ENCODE measurements around the gene FNTB. TPM values are rescaled to one million over a fixed set of nuclear protein-coding genes. Genes with fewer than 3 reads are reported as not detected.

FNTB gene
- total RNA-seq, 1 donor from 2014 or later: 6.8 TPM

DNA sequence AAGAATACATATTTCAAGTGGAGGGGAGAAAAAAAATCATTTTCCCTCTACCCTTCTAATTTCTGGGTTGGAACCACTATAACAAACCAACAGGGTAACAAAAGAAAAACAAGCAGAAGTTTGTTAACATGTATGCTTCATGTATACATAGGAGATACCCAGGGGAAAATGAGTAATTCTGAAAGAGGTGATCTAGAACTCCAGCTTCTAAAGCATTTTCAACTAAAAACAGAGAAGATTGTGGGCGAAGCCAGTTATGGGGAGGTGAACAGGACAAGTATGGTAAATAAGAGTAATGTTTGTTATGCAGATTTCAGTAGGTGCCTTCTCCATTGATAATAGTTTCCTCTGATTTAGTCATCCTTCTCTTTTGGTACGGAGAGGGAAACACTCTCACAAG lies 16.7 kb downstream of the FNTB start:
- no peak overlapping the region for H3K4me3 ChIP-seq (ENCODE audit: low read depth, low read length)
- TF ChIP-seq, protein P1, sequence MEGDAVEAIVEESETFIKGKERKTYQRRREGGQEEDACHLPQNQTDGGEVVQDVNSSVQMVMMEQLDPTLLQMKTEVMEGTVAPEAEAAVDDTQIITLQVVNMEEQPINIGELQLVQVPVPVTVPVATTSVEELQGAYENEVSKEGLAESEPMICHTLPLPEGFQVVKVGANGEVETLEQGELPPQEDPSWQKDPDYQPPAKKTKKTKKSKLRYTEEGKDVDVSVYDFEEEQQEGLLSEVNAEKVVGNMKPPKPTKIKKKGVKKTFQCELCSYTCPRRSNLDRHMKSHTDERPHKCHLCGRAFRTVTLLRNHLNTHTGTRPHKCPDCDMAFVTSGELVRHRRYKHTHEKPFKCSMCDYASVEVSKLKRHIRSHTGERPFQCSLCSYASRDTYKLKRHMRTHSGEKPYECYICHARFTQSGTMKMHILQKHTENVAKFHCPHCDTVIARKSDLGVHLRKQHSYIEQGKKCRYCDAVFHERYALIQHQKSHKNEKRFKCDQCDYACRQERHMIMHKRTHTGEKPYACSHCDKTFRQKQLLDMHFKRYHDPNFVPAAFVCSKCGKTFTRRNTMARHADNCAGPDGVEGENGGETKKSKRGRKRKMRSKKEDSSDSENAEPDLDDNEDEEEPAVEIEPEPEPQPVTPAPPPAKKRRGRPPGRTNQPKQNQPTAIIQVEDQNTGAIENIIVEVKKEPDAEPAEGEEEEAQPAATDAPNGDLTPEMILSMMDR (IDR thresholded peaks at IDR 0.05; ENCODE audit: insufficient read depth, low read length, severe bottlenecking): no peak
- DNase-seq (ENCODE audit: low read depth) (no peak), FAIRE-seq (no peak)
- H3K27me3 ChIP-seq (ENCODE audit: control insufficient read depth, insufficient read depth, low read length): no peaks in the 10 kb centered on the region
- no peaks in the 10 kb centered on the region for H3K36me3 ChIP-seq (ENCODE audit: control insufficient read depth, insufficient read depth, low read length)

DNA sequence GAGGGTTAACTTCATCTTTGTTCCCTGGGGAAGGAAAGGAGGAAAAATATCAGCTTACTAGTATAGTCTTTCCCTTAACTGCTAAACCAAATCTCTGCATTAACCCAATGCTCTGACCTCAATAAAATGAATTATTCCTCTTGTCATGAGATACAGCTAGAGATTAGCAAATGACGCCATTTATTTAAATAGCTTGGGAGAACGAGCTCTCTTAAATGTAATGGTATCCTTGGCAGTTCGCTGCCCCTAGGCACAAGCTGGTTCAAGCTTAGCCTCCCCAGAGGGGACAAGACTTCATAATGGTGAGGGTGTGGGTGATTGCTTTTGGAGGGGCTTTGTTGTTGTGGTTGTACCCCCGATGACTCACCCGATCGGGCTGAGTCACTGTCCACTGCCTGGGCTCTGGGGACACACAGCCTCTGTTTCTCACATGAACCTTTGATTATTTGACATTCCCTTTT lies 19.6 kb downstream of the FNTB start:
- TF ChIP-seq, protein P1 (IDR thresholded peaks at IDR 0.05; ENCODE audit: insufficient read depth, low read length, severe bottlenecking): no peak
- DNase-seq (ENCODE audit: low read depth) (no peak), FAIRE-seq (no peak)

GRCh38 chr14:65007202-65007601 lies 20.5 kb downstream of the FNTB start:
- TF ChIP-seq, protein P1 (IDR thresholded peaks at IDR 0.05; ENCODE audit: insufficient read depth, low read length, severe bottlenecking): no peak
- DNase-seq (ENCODE audit: low read depth) (no peak), FAIRE-seq (no peak)
- H3K4me3 ChIP-seq (ENCODE audit: low read depth, low read length): no peak overlapping the region
- H3K36me3 ChIP-seq (ENCODE audit: control insufficient read depth, insufficient read depth, low read length): peaks cover 6% of the 10 kb centered on the region
- H3K27me3 ChIP-seq (ENCODE audit: control insufficient read depth, insufficient read depth, low read length): no peaks in the 10 kb centered on the region

More for the DNA sequence above, 19.6 kb downstream of the FNTB start:
- H3K27me3 ChIP-seq (ENCODE audit: control insufficient read depth, insufficient read depth, low read length): no peaks in the 10 kb centered on the region
- peaks cover 6% of the 10 kb centered on the region for H3K36me3 ChIP-seq (ENCODE audit: control insufficient read depth, insufficient read depth, low read length)
- no peak overlapping the region for H3K4me3 ChIP-seq (ENCODE audit: low read depth, low read length)

DNA sequence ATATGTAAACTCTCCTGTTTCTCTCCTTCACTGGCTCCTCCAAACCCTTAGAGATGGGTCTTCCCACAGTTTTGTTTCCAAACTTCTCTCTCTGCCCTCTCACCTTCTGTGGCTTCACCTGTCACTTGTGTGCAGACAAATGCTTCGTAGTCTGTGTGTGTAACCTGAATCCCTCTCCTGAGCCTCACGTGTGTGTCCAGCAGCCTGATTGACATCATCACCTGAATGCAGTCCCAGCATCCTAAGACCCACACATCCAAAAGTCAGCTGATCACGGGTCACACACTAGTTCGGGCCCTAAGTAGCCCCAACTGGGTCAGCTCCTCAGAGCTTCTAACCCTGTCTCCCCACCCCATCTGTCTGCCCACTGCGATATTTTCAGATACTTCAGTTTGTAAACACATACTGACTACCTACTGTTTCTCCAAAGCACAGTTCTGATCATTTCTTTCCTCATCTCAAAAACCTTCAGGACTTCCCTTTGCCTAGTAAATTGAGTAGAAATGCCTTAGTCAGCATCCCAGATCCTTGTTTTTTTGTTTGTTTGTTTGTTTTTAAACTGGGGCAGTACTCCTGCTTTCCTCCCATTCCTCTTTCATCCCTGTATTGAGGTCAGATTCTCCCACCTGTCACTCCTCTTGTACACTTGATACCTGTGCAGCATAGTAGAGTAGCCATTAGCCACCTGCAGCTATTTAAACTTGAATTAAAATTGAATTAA lies 23.7 kb downstream of the FNTB start:
- peaks cover 6% of the 10 kb centered on the region for H3K36me3 ChIP-seq (ENCODE audit: control insufficient read depth, insufficient read depth, low read length)
- no peak overlapping the region for H3K4me3 ChIP-seq (ENCODE audit: low read depth, low read length)
- DNase-seq (ENCODE audit: low read depth) (no peak), FAIRE-seq (peak; percentile 86)
- TF ChIP-seq, protein P1 (IDR thresholded peaks at IDR 0.05; ENCODE audit: insufficient read depth, low read length, severe bottlenecking): no peak
- no peaks in the 10 kb centered on the region for H3K27me3 ChIP-seq (ENCODE audit: control insufficient read depth, insufficient read depth, low read length)

GRCh38 chr14:65011538-65011937 lies 24.8 kb downstream of the FNTB start:
- peaks cover 8% of the 10 kb centered on the region for H3K36me3 ChIP-seq (ENCODE audit: control insufficient read depth, insufficient read depth, low read length)
- TF ChIP-seq, protein P1 (IDR thresholded peaks at IDR 0.05; ENCODE audit: insufficient read depth, low read length, severe bottlenecking): no peak
- no peak for FAIRE-seq

GRCh38 chr14:65012353-65012752 lies 25.7 kb downstream of the FNTB start:
- FAIRE-seq: no peak
- H3K27me3 ChIP-seq (ENCODE audit: control insufficient read depth, insufficient read depth, low read length): no peaks in the 10 kb centered on the region
- TF ChIP-seq, protein P1 (IDR thresholded peaks at IDR 0.05; ENCODE audit: insufficient read depth, low read length, severe bottlenecking): no peak
- H3K36me3 ChIP-seq (ENCODE audit: control insufficient read depth, insufficient read depth, low read length): peaks cover 8% of the 10 kb centered on the region
- H3K4me3 ChIP-seq (ENCODE audit: low read depth, low read length): no peak overlapping the region
- no peak for DNase-seq (ENCODE audit: low read depth)

More at GRCh38 chr14:65011538-65011937, 24.8 kb downstream of the FNTB start:
- H3K27me3 ChIP-seq (ENCODE audit: control insufficient read depth, insufficient read depth, low read length): no peaks in the 10 kb centered on the region
- no peak for DNase-seq (ENCODE audit: low read depth)
- no peak overlapping the region for H3K4me3 ChIP-seq (ENCODE audit: low read depth, low read length)

Data from bronchial epithelial cell (primary cell).